ENCODE data around the gene SYCE1L.

DNA sequence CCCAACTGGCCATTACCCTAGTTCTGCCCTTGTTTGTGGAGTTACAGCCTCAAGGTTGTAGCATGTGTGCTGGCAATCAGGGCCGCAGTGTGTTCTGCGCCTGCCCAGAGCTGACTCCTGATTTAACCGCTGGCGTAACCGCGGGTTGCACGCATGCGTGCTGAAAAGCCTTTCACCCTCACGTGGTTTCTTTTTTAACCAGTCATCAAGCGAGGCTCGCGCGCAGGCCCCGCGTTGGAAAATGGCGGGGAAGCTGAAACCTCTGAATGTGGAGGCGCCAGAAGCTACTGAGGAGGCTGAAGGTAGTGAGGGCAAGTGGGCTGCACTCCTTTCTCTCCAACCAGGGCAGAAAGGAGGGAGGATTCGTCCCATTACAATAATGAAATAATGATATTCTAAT lies at the start of gene SYCE1L:
- TF ChIP-seq POLR2AphosphoS5 (IDR thresholded peaks at IDR 0.05; ENCODE audit: low read depth, low read length): no peak
- no peak for TF ChIP-seq POLR2A (IDR thresholded peaks at IDR 0.05; ENCODE audit: low read depth, low read length)
- no peak for TF ChIP-seq TAF1 (IDR thresholded peaks at IDR 0.05; ENCODE audit: low read depth, low read length)
- TF ChIP-seq PAX5 (IDR thresholded peaks at IDR 0.05; ENCODE audit: insufficient read depth, low read length, severe bottlenecking): no peak
